Measurements from ENCODE around the gene ARHGEF17.

The ARHGEF17 gene

GRCh38 chr11:73288873-73289707 lies 19.0 kb upstream of the ARHGEF17 start:
- no peak for DNase-seq (ENCODE audit: low read depth, low spot score)
- H3K4me3 ChIP-seq (ENCODE audit: low read length), result no peak overlapping the region

GRCh38 chr11:73290536-73290935 lies 17.5 kb upstream of the ARHGEF17 start:
- H3K4me3 ChIP-seq (ENCODE audit: low read length), result no peak overlapping the region
- no peak for DNase-seq (ENCODE audit: low read depth, low spot score)

DNA sequence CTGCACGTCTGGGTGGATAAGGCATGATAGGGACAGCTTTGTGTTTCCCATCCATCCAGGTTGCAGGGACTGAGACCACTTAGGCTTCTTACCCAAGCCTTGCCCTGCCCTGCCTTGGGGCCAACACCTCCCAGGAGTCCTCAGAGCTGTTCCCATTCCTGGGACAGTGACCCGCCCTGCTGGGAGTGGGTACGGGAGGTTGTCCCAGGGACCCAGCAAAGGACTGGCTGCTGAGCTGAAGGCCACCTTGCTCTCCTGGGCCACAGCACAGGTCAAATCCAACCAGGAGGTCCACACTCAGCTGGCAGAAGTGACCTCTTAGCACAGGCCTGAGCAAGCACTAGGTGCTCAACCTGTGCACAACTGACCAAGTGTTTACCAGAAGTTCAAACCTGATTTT lies 16.9 kb upstream of the ARHGEF17 start:
- no peak overlapping the region for H3K4me3 ChIP-seq (ENCODE audit: low read length)
- DNase-seq (ENCODE audit: low read depth, low spot score), result no peak

DNA sequence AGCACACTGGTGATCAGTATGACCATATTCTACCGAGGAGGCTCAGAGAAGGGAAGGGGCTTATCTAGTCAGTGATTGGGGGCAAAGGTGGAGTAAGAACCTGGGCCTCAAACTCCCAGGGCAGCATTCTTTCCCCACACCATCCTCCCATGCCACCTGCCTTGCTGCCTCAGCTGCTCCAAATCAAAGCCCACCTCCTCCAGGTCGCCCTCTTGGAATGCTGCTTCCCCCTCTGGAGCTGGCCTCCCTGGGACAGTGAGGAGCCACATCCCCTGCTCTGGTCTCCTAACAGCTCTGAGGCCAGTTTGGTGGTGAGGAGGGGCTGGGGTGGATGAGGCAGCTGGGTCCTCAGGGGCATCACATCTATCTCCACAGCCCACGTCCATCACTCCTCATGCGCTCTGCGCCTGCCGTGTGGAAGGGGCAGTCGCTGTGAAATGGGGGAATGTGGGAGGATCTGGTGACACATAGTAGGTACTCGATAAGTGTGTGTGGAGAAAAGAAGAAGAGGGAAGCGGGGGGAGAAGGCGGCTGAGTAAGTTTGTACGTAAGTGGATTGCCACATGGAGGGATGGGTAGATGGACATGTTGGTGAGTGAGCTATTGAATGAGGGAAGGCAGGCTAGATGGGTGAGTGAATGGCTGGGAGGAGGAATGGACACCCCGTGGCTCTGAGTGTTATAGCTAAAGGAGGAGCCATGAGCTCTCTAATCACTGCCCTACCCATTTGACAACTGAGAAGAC lies 16.1 kb upstream of the ARHGEF17 start:
- H3K4me3 ChIP-seq (ENCODE audit: low read length), result no peak overlapping the region
- no peak for DNase-seq (ENCODE audit: low read depth, low spot score)

- DNase-seq (ENCODE audit: low read depth, low spot score), result no peak
- H3K4me3 ChIP-seq (ENCODE audit: low read length), result no peak overlapping the region
These were observed 15.6 kb upstream of the ARHGEF17 start for GRCh38 chr11:73292525-73292894.

DNA sequence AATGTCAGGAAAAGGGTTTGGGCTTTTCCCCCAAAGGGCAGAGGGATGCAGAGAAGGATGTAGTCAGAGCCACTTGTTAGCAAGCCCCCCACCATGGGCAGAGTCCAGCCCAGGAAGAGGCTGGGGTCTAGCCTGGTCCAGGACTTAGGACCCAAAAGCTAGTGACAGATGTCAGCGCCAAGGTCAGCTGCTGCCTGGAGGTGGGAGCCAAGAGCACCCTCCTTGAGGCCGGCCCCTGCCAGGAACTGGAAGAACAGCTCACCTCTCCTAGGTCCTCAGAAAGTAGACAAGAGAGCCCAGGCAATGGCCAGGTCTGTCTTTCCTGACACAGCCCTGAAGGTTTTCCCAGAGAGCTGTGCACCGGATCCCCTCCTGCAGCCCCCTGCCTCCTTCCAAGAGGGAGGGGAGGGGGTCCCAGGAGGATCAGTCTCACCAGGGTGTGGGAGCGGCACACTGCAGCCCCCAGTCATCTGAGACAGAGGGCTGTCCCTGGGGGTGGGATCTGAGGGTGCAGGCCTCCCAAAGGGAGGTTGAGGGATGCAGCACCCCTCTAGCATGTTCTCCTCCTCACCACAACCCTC lies 14.6 kb upstream of the ARHGEF17 start:
- no peak overlapping the region for H3K4me3 ChIP-seq (ENCODE audit: low read length)
- DNase-seq (ENCODE audit: low read depth, low spot score), result no peak

- DNase-seq (ENCODE audit: low read depth, low spot score), result no peak
- H3K4me3 ChIP-seq (ENCODE audit: low read length), result no peak overlapping the region
These were observed 13.5 kb upstream of the ARHGEF17 start for GRCh38 chr11:73294604-73295003.

DNA sequence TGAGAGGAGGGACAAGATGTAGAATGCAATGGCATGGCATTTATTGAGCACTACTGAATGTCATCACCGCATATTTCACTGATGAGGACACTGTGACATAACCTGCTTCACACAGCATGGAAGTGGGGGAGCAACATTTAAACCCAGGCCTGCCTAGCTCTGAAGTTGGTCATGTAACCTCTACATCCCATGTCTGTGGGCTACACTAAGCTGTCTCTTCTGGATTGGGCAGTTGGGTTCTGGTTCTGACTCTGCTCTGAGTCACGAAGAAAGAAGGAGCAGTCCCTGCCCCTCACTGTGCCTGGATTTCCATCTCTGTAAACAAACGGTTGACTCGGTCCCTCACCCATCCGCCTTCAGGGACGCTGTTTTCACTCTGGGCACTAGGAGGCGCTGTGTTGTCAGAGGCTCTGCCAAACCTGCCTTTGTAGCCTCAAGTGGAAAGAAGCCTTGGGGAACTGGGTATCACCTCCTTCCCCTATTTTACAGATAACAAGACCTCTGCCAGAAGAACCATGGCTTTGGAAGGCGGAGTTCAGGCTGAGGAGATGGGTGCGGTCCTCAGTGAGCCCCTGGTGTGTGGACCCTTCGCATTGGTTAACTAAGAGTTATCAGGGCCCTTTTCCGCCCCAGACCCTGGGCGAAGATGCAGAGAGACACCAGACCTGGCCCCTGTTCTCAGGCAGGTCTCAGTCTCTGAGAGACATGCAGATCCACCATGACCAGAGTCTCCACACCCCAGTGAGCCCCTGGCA lies 12.7 kb upstream of the ARHGEF17 start:
- DNase-seq (ENCODE audit: low read depth, low spot score), result peak; percentile 60
- no peak overlapping the region for H3K4me3 ChIP-seq (ENCODE audit: low read length)

DNA sequence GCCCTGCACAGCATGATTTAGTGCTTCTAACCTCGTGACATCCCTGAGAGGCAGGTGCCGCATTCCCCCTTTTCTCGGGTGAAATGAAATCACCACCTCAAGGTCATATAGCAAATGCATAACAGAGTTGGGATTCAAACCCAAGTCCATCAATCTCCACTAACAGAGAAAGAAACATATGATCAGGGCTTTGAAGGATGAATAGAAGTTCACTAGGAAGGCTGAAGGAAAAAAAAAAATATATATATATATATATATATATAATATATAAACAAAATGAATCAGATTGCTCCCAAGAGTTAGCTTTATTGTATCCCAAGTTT lies 12.1 kb upstream of the ARHGEF17 start:
- DNase-seq (ENCODE audit: low read depth, low spot score), result no peak
- no peak overlapping the region for H3K4me3 ChIP-seq (ENCODE audit: low read length)

DNA sequence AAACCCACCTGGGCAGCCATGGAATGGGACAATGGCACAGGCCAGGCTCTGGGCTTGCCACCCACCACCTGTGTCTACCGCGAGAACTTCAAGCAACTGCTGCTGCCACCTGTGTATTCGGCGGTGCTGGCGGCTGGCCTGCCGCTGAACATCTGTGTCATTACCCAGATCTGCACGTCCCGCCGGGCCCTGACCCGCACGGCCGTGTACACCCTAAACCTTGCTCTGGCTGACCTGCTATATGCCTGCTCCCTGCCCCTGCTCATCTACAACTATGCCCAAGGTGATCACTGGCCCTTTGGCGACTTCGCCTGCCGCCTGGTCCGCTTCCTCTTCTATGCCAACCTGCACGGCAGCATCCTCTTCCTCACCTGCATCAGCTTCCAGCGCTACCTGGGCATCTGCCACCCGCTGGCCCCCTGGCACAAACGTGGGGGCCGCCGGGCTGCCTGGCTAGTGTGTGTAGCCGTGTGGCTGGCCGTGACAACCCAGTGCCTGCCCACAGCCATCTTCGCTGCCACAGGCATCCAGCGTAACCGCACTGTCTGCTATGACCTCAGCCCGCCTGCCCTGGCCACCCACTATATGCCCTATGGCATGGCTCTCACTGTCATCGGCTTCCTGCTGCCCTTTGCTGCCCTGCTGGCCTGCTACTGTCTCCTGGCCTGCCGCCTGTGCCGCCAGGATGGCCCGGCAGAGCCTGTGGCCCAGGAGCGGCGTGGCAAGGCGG lies 11.4 kb upstream of the ARHGEF17 start:
- H3K4me3 ChIP-seq (ENCODE audit: low read length), result no peak overlapping the region
- no peak for DNase-seq (ENCODE audit: low read depth, low spot score)

GRCh38 chr11:73297231-73297590 lies 10.9 kb upstream of the ARHGEF17 start:
- no peak overlapping the region for H3K4me3 ChIP-seq (ENCODE audit: low read length)
- no peak for DNase-seq (ENCODE audit: low read depth, low spot score)

- H3K4me3 ChIP-seq (ENCODE audit: low read length), result no peak overlapping the region
- DNase-seq (ENCODE audit: low read depth, low spot score), result no peak
These were observed 10.4 kb upstream of the ARHGEF17 start for GRCh38 chr11:73297702-73298101.

- no peak overlapping the region for H3K4me3 ChIP-seq (ENCODE audit: low read length)
- no peak for DNase-seq (ENCODE audit: low read depth, low spot score)
These were observed 9.8 kb upstream of the ARHGEF17 start for GRCh38 chr11:73298233-73298632.

DNA sequence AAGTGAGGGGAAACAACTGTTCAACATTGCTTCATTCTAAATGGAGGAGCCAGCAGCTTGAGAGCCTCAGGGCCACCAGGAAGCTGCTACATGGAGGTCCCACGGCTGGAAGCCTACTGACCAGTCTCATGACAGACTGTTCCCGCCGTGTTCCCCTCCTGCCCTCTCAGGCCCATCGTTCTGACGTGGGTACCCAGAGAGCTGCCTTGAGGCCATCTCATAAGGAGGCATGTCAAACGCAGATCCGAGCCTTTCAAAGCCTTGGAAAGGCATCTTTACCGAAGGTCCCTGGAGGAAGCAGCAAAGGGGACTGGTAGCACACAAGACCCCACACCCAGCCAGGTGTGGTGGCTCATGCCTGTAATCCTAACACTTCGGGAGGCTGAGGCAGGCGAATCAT lies 8.3 kb upstream of the ARHGEF17 start:
- no peak for DNase-seq (ENCODE audit: low read depth, low spot score)
- H3K4me3 ChIP-seq (ENCODE audit: low read length), result no peak overlapping the region

DNA sequence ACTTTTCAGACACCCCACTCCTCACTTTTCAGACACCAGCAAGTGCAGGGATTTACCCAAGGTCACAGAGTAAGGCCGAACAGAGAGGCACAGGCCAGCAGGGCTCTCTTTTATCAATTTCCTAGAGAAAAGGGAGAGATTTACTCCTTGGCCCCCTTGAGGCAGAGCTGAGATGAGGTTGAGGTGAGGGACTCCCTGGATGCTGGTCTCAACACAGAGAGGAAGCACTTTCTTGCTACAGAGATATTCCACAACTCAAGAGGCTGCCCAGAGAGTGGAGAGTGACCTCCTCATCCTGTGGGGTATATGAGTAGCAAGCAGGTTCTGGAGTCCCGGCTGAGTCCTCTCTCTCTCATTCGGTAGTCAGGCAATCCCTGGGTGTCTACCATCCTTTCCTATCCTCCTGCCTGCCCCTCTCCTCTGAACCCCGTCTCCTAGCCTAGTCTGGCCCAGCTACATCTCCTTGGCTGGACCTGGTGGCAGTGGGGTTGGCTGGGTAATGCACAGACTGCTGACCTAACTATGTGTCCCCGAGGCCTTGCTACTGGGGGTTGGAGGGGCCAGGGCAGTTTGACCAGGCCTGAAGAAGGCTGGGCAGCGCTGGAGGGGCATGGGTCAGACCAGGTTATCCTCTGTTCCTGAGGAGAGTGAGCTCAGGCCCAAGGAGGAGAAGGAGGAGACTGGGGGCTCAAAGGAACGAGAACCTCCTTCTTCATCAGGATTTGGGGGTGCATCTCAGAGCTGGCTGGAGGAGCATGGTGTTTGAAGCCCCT lies 1.8 kb upstream of the ARHGEF17 start:
- no peak for DNase-seq (ENCODE audit: low read depth, low spot score)
- no peak overlapping the region for H3K4me3 ChIP-seq (ENCODE audit: low read length)

DNA sequence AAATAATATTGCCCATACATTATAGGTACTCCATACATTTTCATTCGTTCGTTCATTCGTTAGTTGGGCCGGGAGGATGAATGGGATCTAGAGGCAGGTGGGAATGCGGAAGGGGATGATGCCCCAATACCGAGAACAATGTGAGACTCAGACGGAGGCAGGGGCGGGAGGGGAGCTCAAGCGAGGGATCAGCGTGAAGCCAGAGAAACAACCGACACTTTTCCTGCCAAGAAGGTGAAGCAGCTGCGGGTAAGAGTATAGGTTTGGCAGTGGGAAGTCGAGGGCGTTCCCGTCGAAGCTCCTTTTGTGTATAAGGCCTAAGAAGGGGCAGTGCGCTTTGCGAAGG lies 1.1 kb upstream of the ARHGEF17 start:
- no peak for DNase-seq (ENCODE audit: low read depth, low spot score)

DNA sequence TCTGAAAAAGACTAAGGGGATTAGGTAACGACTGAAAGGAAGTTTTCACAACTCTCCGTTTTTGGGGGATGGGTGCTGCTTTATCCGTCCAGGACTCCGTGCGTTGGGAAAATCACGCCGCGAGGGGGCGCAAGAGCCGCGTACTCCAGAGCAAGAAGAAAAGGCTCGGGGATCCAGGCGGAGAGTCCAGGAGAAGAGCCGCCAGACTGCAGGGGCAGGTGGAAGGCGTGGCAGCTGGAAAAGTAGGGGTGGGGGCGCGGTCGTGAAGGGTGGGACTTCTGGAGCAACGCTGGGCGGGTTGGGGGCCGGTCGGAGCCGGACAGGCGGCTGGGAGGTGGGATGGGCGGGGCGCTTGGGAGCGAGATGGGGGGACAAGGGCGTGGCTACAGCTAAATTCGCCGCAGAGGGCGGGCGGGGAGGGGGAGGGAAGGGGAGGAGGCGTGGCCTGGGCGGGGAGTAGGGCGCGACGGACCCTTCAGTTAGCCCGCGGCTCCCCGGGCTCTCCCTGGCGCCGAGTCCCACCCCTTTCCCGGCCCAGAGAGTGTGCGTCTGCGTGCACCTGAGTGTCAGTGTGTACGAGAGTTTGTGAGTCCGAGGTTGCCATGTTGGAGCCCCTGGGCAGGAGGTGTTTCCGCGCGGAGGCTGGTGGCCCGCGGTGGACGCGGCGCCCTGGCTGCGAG lies 613 bp upstream of the ARHGEF17 start:
- DNase-seq (ENCODE audit: low read depth, low spot score), result peak; percentile 90
- H3K4me3 ChIP-seq (ENCODE audit: low read length), result peak overlapping the region; percentile 74

More for the DNA sequence above, 1.1 kb upstream of the ARHGEF17 start:
- peak overlapping the region; percentile 74 for H3K4me3 ChIP-seq (ENCODE audit: low read length)
